Activated naive CD4-positive, alpha-beta T cell treated with anti-CD3 and anti-CD28 coated beads, Interleukin-2, amount 50 U/mL, for 72 hours (primary cell): ENCODE measurements around the gene ZNF683. TPM values are rescaled to one million over a fixed set of nuclear protein-coding genes. Genes with fewer than 3 reads are reported as not detected.

ENCODE experiments used
- total RNA-seq, 2 donors: library from RNA; stranded (reverse); gene quantifications; one replicate each; pipeline ENCODE4 v1.2.3, GENCODE V29; 2022

The ZNF683 gene
- total RNA-seq, 2 donors from 2014 or later, result not detected

Other genes starting within 250 kb of the ZNF683 start
- not detected for gene FAM110D, start 213.7 kb downstream of the ZNF683 start, total RNA-seq
- not detected for gene C1orf232, start 203.8 kb downstream of the ZNF683 start, total RNA-seq
- 10 to 100 TPM; 23.0 to 34.4 TPM for gene ZNF593, start 202.8 kb downstream of the ZNF683 start, total RNA-seq
- not detected for gene ZNF593OS, start 200.9 kb downstream of the ZNF683 start, total RNA-seq
- 1 to 10 TPM; 2.0 to 3.5 TPM for gene CNKSR1, start 195.3 kb downstream of the ZNF683 start, total RNA-seq
- not detected for gene CATSPER4, start 182.1 kb downstream of the ZNF683 start, total RNA-seq
- gene CEP85, start 138.6 kb downstream of the ZNF683 start, total RNA-seq, result 10 to 100 TPM; 26.9 to 92.3 TPM
- 100 to 1,000 TPM; 261 to 364 TPM for gene SH3BGRL3, start 92.7 kb downstream of the ZNF683 start, total RNA-seq
- gene UBXN11, start 66.1 kb downstream of the ZNF683 start, total RNA-seq, result 10 to 100 TPM; 21.0 to 25.8 TPM
- 100 to 1,000 TPM; 343 to 698 TPM for gene CD52, start 54.8 kb downstream of the ZNF683 start, total RNA-seq
- gene CRYBG2, start 18.6 kb downstream of the ZNF683 start, total RNA-seq, result 1 to 10 TPM; 1.0 to 6.0 TPM
- not detected for gene LIN28A, start 38.1 kb upstream of the ZNF683 start, total RNA-seq
- 10 to 100 TPM; 44.1 to 49.2 TPM for gene DHDDS, start 59.6 kb upstream of the ZNF683 start, total RNA-seq
- 100 to 1,000 TPM; 649 to 992 TPM for gene HMGN2, start 99.7 kb upstream of the ZNF683 start, total RNA-seq
- gene RPS6KA1, start 157.0 kb upstream of the ZNF683 start, total RNA-seq, result 100 to 1,000 TPM; 154 to 197 TPM